Gastrocnemius medialis (tissue), 4 donors: ENCODE measurements around the gene PPP1R9B. TPM values are rescaled to one million over a fixed set of nuclear protein-coding genes. Genes with fewer than 3 reads are reported as not detected.

Experiments used
- ATAC-seq, 2 donors: fragments of 150-250 bp; one replicate each; pipeline ENCODE4 v1.9.1; 2016
- DNase-seq, 2 donors: peaks; one replicate each; pipeline ENCODE4 v3.0.0-alpha.2; 2019
- H3K27ac ChIP-seq, 4 donors: fragments of 200-600 bp; sonication (generic); 1 replicate in 1 of 4; 2 replicates in 3 of 4; pipeline ENCODE4 v1.5.1; 2016 to 2018; ENCODE audit warnings: mild to moderate bottlenecking in 2 of 4, moderate library complexity in 1 of 4
- H3K27me3 ChIP-seq, 3 donors: fragments of 200-600 bp; sonication (generic) in 2 of 3; 1 replicate in 1 of 3; 2 replicates in 2 of 3; pipeline versions ENCODE4 v1.5.1 to v1.6.0; 2016 to 2019; ENCODE audit warnings: mild to moderate bottlenecking in 1 of 3, moderate library complexity in 1 of 3
- H3K36me3 ChIP-seq, 2 donors: fragments of 200-600 bp; sonication (generic) in 1 of 2; one replicate each; pipeline ENCODE4 v1.5.1; 2017 to 2018
- H3K4me1 ChIP-seq, 2 donors: fragments of 200-600 bp; sonication (generic) in 1 of 2; one replicate each; pipeline ENCODE4 v1.5.1; 2016 to 2017; ENCODE audit warnings: mild to moderate bottlenecking in 2 of 2
- H3K4me3 ChIP-seq, 4 donors: fragments of 200-600 bp; sonication (generic) in 3 of 4; 1 replicate in 1 of 4; 2 replicates in 3 of 4; pipeline ENCODE4 v1.5.1; 2016 to 2019; ENCODE audit warnings: mild to moderate bottlenecking in 2 of 4
- H3K9me3 ChIP-seq, 3 donors: fragments of 200-600 bp; sonication (generic) in 2 of 3; 1 replicate in 1 of 3; 2 replicates in 2 of 3; pipeline ENCODE4 v1.5.1; 2016 to 2019
- CTCF ChIP-seq, 5 experiments: fragments of 450-650 bp in 3 of 5; fragments of 200-600 bp in 2 of 5; sonication (generic) in 2 of 5; IDR thresholded peaks in 4 of 5; conservative IDR thresholded peaks in 1 of 5; 1 replicate in 4 of 5; 2 replicates in 1 of 5; pipeline ENCODE4 v1.5.1; 2016 to 2019; ENCODE audit warnings: antibody characterized with exemption in 5 of 5, mild to moderate bottlenecking in 3 of 5, moderate library complexity in 3 of 5
- POLR2A ChIP-seq, 2 donors: fragments of 450-650 bp; IDR thresholded peaks; one replicate each; pipeline ENCODE4 v1.6.1; 2017; ENCODE audit warnings: antibody characterized with exemption in 2 of 2, mild to moderate bottlenecking in 2 of 2, moderate library complexity in 2 of 2
- in situ Hi-C, 4 donors: fragments of 200-750 bp; cut with MboI; loops; one replicate each; pipeline versions ENCODE4 v1.15.0 to v1.8.0; 2017; ENCODE audit warnings: low sequenced_read_pairs in 4 of 4
- intact Hi-C: fragments of 100-400 bp; cut with DNase I; formaldehyde crosslinking; loops from one replicate; pipeline ENCODE4 v1.15.1; 2023; ENCODE audit warnings: low total_unique reads
- total RNA-seq, 4 donors: library from RNA; depleted of rRNA; stranded (reverse); fragments of >200 nt; gene quantifications; one replicate each; pipeline versions ENCODE4 v1.1.0 to v1.2.3, GENCODE V29; 2016

Gene PPP1R9B
- total RNA-seq, 4 donors from 2014 or later: 4.7 to 18.8 (median 11.0) TPM

GRCh38 chr17:50149091-50149416 lies 1.4 kb downstream of the PPP1R9B start:
- no peak for ATAC-seq
- peaks cover 58 to 61% of the 10 kb centered on the region in 2 donors for H3K4me1 ChIP-seq

GRCh38 chr17:50148226-50149090 lies 2.0 kb downstream of the PPP1R9B start:
- ATAC-seq: peak in 1 of 2 donors; percentile 11

More at GRCh38 chr17:50149091-50149416, 1.4 kb downstream of the PPP1R9B start:
- no peak for DNase-seq
- Histone ChIP-seq H3K4me3 (peak overlapping the region; percentile 76 to 95 (median 84)), H3K9me3 (no peaks in the 10 kb centered on the region), H3K27ac (peak overlapping the region; percentile 85 to 93 (median 91)), H3K27me3 (no peaks in the 10 kb centered on the region), H3K36me3 (no peaks in the 10 kb centered on the region)
- in situ Hi-C loops (no loop called here), intact Hi-C loops (loop anchor here (5.0 kb wide), 1 partner anchor 37 kb away; no protein-coding TSS in a partner anchor)
- TF ChIP-seq CTCF (IDR thresholded peaks at IDR 0.05 in 4 of 5, conservative IDR thresholded peaks at IDR 0.05 in 1 of 5) (no peak), POLR2A (IDR thresholded peaks at IDR 0.05) (no peak)

GRCh38 chr17:50147841-50148225 lies 2.6 kb downstream of the PPP1R9B start:
- no peak for ATAC-seq
- Histone ChIP-seq H3K9me3 (no peaks in the 10 kb centered on the region), H3K4me3 (peak overlapping the region; percentile 76 to 95 (median 84)), H3K27ac (peak overlapping the region; percentile 85 to 93 (median 91)), H3K36me3 (peaks cover 0 to 8% of the 10 kb centered on the region in 2 donors), H3K27me3 (no peaks in the 10 kb centered on the region), H3K4me1 (peaks cover 48 to 54% of the 10 kb centered on the region in 2 donors)
- DNase-seq: no peak
- TF ChIP-seq CTCF (IDR thresholded peaks at IDR 0.05 in 4 of 5, conservative IDR thresholded peaks at IDR 0.05 in 1 of 5) (no peak), POLR2A (IDR thresholded peaks at IDR 0.05) (no peak)
- intact Hi-C loops: loop anchor here (5.0 kb wide), 1 partner anchor 36 kb away; no protein-coding TSS in a partner anchor
- in situ Hi-C loops: no loop called here

More at GRCh38 chr17:50148226-50149090, 2.0 kb downstream of the PPP1R9B start:
- H3K36me3 ChIP-seq: peaks cover 0 to 4% of the 10 kb centered on the region in 2 donors
- TF ChIP-seq CTCF (IDR thresholded peaks at IDR 0.05 in 4 of 5, conservative IDR thresholded peaks at IDR 0.05 in 1 of 5) (peak in 1 of 5 experiments; percentile 33), POLR2A (IDR thresholded peaks at IDR 0.05) (no peak)
- intact Hi-C loops: loop anchor here (5.0 kb wide), 1 partner anchor 36 kb away; no protein-coding TSS in a partner anchor
- H3K27ac ChIP-seq: peak overlapping the region; percentile 85 to 93 (median 91)
- H3K4me1 ChIP-seq: peaks cover 52 to 55% of the 10 kb centered on the region in 2 donors
- no peaks in the 10 kb centered on the region for H3K9me3 ChIP-seq
- peak overlapping the region; percentile 76 to 95 (median 84) for H3K4me3 ChIP-seq
- in situ Hi-C loops: no loop called here
- H3K27me3 ChIP-seq: no peaks in the 10 kb centered on the region
- peak in 1 of 2 donors; percentile 60 for DNase-seq

GRCh38 chr17:50146927-50147665 lies 3.4 kb downstream of the PPP1R9B start:
- H3K4me3 ChIP-seq: peak overlapping the region; percentile 76 to 95 (median 84)
- no peak for DNase-seq

More at GRCh38 chr17:50146927-50147665, 3.4 kb downstream of the PPP1R9B start:
- Histone ChIP-seq H3K36me3 (peaks cover 0 to 11% of the 10 kb centered on the region in 2 donors), H3K27ac (peak overlapping the region; percentile 85 to 93 (median 91)), H3K9me3 (no peaks in the 10 kb centered on the region), H3K27me3 (no peaks in the 10 kb centered on the region), H3K4me1 (peaks cover 40 to 50% of the 10 kb centered on the region in 2 donors)
- in situ Hi-C loops: no loop called here
- ATAC-seq: no peak
- TF ChIP-seq CTCF (IDR thresholded peaks at IDR 0.05 in 4 of 5, conservative IDR thresholded peaks at IDR 0.05 in 1 of 5) (no peak), POLR2A (IDR thresholded peaks at IDR 0.05) (no peak)
- intact Hi-C loops: loop anchor here (5.0 kb wide), 1 partner anchor 35 kb away; no protein-coding TSS in a partner anchor
